ENCODE measurements around the gene CHPF.

The CHPF gene

DNA sequence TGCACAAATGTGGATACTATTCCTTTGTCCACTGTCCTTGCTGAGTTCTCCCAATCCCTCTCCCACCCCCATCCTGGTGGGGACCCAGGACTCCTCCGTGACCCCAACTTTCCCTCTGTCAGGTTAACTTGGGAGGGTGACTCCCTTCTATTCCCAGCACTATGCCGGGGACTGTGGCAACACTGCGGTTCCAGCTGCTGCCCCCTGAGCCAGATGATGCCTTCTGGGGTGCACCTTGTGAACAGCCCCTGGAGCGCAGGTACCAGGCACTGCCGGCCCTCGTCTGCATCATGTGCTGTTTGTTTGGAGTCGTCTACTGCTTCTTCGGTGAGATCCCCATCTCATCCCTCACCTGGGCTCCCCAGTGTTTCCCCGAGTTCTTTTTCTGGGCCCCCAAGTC is 958 bp upstream of the CHPF start:
- TF ChIP-seq TAF1 (IDR thresholded peaks at IDR 0.05; ENCODE audit: borderline replicate concordance, insufficient read depth, low read length) (no peak), POLR2AphosphoS5 (IDR thresholded peaks at IDR 0.05; ENCODE audit: low read depth, low read length) (no peak), FOXP2 (optimal IDR thresholded peaks at IDR 0.05; ENCODE audit: borderline replicate concordance, extremely low read depth, extremely low read length, insufficient read depth) (no peak), SIN3A (IDR thresholded peaks at IDR 0.05; ENCODE audit: borderline replicate concordance, insufficient read depth, low read length) (no peak)
- TF ChIP-seq, protein P1, sequence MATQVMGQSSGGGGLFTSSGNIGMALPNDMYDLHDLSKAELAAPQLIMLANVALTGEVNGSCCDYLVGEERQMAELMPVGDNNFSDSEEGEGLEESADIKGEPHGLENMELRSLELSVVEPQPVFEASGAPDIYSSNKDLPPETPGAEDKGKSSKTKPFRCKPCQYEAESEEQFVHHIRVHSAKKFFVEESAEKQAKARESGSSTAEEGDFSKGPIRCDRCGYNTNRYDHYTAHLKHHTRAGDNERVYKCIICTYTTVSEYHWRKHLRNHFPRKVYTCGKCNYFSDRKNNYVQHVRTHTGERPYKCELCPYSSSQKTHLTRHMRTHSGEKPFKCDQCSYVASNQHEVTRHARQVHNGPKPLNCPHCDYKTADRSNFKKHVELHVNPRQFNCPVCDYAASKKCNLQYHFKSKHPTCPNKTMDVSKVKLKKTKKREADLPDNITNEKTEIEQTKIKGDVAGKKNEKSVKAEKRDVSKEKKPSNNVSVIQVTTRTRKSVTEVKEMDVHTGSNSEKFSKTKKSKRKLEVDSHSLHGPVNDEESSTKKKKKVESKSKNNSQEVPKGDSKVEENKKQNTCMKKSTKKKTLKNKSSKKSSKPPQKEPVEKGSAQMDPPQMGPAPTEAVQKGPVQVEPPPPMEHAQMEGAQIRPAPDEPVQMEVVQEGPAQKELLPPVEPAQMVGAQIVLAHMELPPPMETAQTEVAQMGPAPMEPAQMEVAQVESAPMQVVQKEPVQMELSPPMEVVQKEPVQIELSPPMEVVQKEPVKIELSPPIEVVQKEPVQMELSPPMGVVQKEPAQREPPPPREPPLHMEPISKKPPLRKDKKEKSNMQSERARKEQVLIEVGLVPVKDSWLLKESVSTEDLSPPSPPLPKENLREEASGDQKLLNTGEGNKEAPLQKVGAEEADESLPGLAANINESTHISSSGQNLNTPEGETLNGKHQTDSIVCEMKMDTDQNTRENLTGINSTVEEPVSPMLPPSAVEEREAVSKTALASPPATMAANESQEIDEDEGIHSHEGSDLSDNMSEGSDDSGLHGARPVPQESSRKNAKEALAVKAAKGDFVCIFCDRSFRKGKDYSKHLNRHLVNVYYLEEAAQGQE (IDR thresholded peaks at IDR 0.05; ENCODE audit: insufficient read depth in 1 of 2, low read depth in 2 of 2, low read length in 2 of 2): no peak

DNA sequence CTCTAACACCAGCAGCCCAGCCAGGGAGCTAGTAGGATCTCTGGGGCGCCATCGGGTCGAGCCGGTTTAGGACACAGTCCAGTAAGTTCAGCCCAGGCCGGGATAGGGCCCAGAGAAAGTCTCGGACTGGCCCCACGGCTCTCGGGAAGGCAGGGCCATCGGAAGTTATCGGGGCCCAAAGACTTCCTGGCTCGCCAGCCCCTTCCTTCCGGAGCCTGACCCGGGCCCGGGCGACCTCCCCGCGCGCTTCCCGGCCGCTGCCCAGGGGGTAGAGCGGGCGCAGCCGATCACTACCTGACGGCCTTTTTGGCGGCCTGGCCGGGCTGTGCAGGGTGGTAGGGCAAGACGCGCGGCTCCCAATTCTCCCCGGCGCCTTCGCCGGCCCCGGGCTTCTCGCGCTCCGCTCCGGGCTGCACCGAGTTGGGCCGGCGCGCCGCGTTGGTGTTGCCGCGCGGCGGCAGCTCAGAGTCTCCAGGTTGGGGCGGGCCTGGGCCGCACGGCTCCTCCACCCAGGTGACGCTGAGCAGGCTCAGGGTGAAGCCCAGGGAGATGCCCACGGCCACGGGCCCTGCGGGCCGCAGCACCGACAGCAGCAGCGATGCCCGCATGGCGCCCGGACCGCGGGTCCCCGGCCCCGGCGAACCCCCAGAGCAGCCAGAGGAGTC is 546 bp downstream of the CHPF start:
- TF ChIP-seq, protein P1 (IDR thresholded peaks at IDR 0.05; ENCODE audit: insufficient read depth in 1 of 2, low read depth in 2 of 2, low read length in 2 of 2): no peak
- TF ChIP-seq TAF1 (IDR thresholded peaks at IDR 0.05; ENCODE audit: borderline replicate concordance, insufficient read depth, low read length) (no peak), SIN3A (IDR thresholded peaks at IDR 0.05; ENCODE audit: borderline replicate concordance, insufficient read depth, low read length) (no peak), POLR2AphosphoS5 (IDR thresholded peaks at IDR 0.05; ENCODE audit: low read depth, low read length) (no peak), FOXP2 (optimal IDR thresholded peaks at IDR 0.05; ENCODE audit: borderline replicate concordance, extremely low read depth, extremely low read length, insufficient read depth) (no peak)

DNA sequence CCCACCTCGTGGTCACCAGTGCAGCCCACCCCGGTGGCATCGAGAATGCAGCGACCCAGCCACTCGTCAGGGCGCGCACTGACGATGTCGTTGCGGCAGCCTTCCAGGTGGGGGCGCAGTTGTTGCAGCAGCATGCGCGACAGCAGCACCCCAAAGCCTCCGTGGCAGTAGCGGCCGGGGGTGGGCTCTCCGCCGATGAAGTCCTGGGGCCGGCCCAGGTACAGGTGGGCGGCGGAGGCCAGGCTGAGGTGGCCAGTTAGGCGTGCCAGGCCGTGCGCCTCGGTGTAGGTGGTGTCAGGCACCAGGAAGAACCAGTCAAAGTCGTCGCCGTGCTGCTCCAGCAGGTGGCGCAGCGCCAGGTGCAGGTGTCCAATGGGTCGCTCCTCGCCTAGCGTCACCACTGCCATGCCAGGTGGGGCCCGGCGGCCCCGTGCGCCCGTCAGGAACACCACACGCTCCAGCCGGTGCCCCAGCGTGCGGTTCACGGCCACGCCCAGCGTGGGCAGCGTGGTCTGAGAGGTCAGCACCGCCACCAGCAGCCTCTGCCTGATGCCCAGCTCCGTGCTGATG is 1.9 kb downstream of the CHPF start:
- TF ChIP-seq FOXP2 (optimal IDR thresholded peaks at IDR 0.05; ENCODE audit: borderline replicate concordance, extremely low read depth, extremely low read length, insufficient read depth): peak; percentile 65
- no peak for TF ChIP-seq POLR2AphosphoS5 (IDR thresholded peaks at IDR 0.05; ENCODE audit: low read depth, low read length)

DNA sequence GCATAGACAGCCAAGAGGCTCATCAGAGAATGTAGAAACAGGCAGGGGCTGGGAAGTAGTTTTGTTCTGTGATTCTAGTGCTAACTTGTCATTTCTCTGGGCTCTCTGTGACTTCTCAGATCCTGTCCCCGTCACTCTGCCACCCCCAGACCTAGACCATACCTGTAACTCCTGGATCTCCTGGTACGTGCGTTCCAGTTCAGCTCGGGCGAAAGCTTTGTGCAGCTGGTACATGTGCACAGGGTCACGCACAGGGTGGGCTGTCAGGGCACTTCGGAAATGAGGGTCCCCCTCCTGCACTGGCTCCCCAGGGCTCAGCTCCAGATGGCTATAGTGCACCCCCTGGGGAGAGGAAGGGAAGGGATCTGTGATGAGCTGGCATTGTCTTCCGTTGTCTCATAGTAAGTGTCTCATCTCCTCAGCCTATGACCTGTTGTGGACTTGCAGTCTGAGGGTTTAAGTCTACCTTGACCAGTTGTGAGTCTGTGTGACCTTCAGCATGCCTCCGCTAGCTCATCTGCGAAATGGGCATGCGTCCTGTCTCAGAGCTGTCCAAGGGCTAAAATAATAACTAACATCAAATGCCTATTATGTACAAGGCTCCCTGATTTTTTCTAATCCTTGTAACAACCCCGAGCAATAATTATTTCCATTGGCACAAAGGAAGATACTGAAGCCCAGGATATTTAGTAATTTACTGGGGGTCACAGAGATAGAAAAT is 2.7 kb downstream of the CHPF start:
- TF ChIP-seq SIN3A (IDR thresholded peaks at IDR 0.05; ENCODE audit: borderline replicate concordance, insufficient read depth, low read length) (no peak), FOXP2 (optimal IDR thresholded peaks at IDR 0.05; ENCODE audit: borderline replicate concordance, extremely low read depth, extremely low read length, insufficient read depth) (no peak), TAF1 (IDR thresholded peaks at IDR 0.05; ENCODE audit: borderline replicate concordance, insufficient read depth, low read length) (no peak), POLR2AphosphoS5 (IDR thresholded peaks at IDR 0.05; ENCODE audit: low read depth, low read length) (no peak)
- TF ChIP-seq, protein P1 (IDR thresholded peaks at IDR 0.05; ENCODE audit: insufficient read depth in 1 of 2, low read depth in 2 of 2, low read length in 2 of 2): no peak

DNA sequence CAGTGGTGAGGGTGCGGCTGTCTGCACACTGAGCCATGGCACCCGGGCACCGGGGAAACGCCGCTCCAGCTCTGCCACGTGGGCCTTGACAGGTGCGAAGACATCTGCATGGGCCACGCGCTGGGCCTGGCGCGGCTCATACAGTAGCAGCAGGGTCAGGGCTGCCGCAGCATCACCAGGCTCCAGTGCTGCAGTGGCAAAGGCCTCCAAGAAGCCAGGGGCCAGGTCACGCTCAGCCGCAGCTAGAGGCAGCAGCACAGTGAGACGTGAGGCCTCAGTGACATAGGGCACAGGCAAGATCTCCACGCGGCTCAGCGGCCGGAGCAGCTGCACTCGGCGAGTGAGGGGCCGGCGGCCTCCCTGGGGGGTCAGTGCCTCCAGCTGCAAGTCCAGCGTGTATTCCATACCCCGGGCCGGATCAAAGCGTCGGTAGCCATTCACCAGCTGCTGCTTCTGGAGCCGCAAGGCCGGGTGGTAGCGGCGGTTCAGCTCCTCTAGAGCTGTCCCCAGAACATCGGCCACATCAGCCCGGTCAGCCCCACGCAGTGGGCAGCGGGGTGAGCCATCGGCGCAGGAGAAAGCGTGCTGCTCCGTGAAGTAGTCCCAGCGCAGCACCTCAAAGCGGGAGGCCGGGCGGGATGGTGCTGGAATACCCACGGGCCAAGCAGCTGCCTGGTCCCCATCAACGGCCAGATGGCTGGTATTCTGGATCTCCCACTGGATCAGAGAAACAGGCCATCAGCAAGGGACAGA is 3.5 kb downstream of the CHPF start:
- TF ChIP-seq, protein P1 (IDR thresholded peaks at IDR 0.05; ENCODE audit: insufficient read depth in 1 of 2, low read depth in 2 of 2, low read length in 2 of 2): no peak
- no peak for TF ChIP-seq TAF1 (IDR thresholded peaks at IDR 0.05; ENCODE audit: borderline replicate concordance, insufficient read depth, low read length)
- TF ChIP-seq POLR2AphosphoS5 (IDR thresholded peaks at IDR 0.05; ENCODE audit: low read depth, low read length): no peak
- TF ChIP-seq FOXP2 (optimal IDR thresholded peaks at IDR 0.05; ENCODE audit: borderline replicate concordance, extremely low read depth, extremely low read length, insufficient read depth): no peak
- no peak for TF ChIP-seq SIN3A (IDR thresholded peaks at IDR 0.05; ENCODE audit: borderline replicate concordance, insufficient read depth, low read length)

Measured in PFSK-1 (cell line).